Fibroblast of skin of scalp (primary cell): Measurements from ENCODE around the gene PLXNA4.
"Not testable (repeated sequence)": the region's sequence is repeated elsewhere in the genome, so short reads cannot be mapped to it uniquely, and the experiment has no call there.

Experiments used
- DNase-seq: peaks from one replicate; pipeline ENCODE4 v3.0.0-alpha.2; 2013

Gene PLXNA4

DNA sequence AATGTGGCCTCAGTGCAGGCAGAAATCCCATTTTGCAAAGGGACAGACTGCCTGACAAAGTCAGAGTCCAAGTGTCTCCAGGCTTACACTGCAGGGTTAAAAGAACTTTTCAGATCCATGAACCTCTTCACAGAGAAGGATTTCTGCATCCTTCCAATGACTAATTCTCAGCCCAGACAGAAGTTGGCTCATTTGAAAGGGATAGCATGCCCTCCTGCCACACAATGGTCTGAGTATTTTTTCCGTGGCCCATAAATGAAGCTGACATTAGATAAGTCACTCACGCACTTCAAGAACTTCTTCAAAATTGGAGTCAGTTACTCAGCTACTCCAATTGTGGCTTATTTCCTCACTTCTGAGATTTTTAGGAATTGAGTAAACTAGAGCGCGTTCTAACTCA, 170.2 kb downstream of the PLXNA4 start:
- DNase-seq = peak; percentile 21

DNA sequence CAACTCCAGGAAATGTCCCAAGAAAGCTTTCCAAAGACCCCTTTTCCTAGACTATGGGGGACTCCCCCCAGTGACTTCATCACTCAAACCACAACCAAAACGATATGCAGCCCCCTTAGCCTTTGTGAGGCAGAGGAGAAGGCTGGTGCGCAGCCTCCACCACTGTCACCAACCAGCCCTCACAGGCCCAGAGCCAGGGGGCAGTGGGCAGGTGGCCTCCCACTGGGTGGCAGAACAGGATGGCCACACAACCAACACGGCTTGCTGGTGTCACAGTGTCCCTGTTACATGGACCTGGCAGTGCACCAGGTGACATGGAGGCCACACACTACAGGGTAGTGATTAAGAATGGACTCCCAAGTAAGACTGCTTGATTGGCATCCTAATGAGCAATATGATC, 172.0 kb downstream of the PLXNA4 start:
- no peak for DNase-seq

DNA sequence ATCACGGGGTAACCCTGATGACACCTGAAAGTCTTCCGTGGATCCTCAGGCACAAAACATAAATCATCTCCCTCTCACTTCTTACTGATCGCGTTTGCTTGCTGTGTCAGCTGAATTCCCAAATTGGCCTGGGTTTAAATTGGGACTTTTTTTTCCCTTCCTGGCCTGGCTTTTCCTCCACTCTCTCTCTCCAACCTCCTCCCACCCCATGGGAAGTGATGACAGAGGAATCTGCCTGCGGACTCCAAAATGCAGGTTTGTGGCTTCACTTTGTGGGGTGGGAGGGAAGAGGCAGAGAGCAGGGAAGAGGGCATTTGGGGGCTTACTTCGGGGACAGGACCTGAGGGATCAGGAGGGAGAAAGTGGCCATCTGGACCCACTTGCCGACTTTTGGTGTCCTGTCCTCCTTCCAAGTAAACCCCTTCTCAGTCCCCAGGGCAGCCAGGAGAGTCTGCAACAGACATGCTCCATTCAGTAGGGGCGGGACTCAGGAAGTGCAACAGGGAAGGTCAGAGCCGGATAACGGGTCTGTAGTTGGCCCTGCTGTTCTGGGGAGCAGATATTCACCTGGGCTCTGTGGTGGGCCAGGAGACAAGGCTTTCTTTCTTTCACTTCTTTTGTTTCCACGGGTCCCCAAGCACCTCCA, 172.7 kb downstream of the PLXNA4 start:
- no peak for DNase-seq

DNA sequence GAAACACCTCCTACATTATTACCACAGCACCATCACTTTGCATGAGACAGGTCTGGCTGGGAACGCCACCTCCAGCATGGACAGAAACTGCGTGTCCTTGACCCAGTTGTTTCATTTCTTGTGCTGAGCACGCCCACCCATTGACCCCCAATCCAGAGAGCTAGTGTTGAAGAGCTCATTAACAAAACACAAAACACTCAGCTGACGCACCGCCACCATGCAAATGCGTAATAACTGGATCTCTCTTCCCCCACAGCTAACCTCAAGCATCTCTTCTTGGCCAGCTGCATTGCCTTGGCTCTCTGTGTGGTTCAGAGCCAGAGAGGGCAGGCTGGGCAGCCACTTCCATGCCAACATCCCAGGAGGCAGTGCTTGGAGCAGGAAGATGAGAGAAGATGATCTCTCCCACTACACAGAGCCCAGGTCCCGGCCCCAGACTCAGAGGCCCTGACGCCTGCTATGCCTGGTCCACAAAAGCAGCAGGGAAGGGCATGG, 173.5 kb downstream of the PLXNA4 start:
- no peak for DNase-seq

DNA sequence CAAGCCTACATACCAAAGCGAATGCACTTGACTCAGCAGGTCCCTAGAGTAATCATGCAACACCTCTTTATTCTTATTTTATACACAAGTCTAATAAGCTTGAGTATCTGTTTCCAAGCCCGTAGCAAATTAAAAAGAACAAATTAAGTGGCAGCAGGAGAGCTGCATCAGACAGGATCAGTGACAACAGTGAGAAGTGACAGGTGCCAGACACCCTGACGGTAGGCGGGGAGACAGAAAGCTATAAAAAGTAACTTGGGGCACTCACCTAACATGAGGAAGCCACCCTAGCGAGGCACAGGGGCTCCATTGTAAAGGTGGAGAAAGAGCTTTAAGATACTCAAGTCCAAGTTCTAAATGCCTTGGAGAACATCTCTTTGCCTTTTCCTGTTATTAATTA, 174.2 kb downstream of the PLXNA4 start:
- DNase-seq = no peak

DNA sequence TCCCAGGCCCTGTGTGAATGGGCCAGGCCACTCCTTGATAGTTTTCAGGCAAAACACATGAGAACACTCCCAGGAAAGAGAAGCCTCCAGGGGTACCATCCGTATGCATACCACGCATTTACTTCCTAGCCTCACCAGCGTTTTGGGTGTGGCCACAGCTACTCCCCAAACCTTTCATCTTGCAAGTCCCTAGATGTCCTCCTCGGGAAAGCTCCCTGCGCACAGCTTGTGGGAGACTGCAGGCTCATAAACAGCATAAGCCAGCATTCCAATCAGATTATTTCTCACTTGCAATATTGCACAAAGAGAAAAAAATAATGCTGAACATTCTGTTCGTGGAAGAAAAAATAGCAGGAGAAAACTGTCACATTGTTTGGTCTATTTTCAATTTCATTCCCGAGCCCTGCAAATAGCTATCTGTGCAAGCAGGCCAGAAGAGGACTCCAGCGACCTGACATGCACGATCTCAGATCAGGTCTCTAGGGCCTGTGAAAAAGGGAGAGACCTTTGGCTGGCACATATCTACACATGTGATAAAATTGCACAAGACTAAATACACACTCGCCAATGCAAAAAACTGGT, 175.6 kb downstream of the PLXNA4 start:
- no peak for DNase-seq

DNA sequence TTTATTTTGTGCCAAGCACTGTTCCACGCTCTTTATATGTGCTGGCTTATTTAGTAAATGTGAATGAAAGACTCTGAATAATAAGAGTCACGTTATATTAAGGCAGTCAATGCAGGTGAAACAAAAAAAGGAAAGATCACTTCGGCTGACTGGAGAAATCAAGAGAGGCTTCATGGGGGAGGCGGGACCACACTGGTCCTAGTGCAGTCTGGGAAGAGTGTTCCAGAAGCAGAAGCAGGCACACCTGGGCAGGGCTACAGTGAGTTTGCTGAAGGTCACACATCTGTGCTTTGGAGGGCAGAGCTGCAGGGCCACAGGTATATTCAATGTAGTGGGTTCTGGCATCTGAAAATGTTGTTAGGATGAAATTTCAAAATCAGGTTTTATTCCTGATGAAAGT, 176.9 kb downstream of the PLXNA4 start:
- no peak for DNase-seq

DNA sequence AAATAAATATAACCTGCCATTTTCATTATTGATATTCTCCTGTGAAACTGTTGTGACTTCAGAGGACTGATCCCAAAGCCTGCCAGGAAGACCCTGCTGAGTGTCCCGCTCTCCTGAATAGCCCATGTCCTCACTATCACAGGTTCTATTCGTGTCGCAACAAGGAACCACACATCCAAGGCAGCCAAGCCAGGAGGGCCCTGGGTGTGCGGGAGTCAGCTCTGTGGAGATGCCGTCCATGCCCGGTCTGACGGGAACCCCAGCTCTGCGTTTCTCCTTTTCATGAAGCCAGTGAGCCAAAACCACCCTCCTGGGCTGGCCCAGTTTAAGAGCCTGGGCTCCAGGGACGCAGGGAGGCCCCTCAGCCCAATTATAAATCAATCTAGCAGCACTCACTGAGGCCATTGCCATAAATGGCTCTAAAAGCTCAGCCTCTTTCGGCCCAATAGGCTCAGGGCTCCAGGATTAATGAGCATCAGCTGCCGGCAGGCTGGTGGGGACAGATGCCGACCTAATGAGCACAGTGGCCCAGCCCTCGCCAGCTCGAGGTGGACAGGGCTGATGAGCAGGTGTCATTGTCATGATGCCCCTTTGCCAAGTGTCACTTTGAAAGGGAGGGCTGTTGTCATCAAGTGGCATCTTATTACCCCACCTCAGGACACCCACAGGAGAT, 177.9 kb downstream of the PLXNA4 start:
- DNase-seq = no peak

DNA sequence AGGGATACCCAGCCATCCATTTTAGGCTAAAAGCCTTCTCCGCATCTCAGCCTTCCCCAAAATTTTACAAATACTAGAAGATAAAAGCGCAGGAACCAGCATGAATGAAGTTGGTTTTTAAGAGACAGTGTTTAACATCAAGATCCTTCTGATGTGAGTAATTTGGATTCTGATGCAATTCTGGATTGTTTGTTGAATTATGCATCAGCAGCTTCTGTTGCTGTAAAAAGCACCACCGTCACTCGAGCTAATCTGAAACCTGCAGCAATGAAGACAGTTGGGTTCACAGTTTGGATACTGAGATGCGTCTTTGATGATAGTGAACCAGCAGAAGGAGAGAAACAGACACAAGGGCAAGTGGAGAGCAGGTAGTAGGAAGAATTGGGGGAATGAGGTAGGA, 179.2 kb downstream of the PLXNA4 start:
- DNase-seq = no peak

DNA sequence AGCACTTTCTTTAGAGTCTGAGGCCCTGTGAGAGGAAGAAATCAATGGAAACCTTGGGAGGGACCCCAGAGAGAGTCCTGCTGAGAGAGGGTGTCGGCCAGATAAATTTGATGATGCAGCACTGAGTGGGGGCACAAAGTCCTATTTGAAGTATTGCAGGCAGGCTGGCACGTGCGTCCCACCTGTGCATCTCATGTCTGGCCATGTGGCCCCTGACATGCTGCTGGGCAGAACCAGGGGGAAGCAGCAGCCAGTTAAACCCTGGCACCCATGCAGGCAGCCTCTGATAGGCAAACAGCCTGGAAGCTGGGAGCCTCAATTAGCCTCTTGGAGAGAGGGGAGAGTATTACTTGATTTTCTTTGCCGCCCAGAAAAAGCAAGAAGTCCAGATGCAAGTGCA, 180.9 kb downstream of the PLXNA4 start:
- DNase-seq = no peak

DNA sequence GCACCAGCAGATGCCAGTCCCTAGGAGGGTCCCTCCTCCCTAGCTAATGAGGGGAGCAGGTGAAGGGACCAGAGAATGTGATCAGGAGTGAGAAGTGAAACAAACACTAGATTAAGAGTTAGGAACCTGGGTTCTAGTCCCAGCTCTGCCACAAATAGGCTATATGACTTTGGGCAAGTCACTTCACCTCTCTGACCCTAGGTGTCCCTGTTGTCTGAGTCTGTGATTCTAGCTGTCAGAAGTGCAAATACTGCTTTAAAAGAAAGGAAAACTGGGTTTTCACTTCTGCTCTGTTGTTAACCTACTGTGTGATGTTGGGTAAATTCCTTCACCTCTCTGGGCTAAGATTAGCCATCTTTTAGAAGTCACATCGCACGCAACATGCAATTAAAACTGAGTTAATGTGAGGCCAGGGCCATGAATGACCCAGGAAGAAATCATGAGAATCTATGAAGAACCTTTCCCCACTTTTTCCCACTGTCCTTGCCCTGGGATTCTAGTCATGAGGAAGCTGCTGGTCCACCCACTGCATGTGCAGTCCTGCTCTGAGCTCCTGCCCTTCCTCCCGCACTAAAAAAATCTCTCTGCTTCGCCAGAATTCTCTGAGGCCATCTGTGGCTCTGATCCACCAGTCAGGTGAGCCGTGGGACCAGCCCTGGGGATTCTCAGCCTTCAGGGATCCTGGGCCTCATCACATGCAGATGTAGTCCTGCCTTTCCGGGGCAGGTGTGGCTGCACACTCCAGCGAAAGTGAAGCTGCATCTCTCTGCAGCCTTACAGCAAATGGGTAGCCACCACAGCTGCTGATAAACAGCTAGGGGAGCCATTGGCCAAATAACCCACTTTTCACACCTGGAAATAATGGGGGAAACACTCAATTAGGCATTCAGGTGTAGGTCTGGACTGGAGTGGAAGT, 181.7 kb downstream of the PLXNA4 start:
- DNase-seq = no peak

DNA sequence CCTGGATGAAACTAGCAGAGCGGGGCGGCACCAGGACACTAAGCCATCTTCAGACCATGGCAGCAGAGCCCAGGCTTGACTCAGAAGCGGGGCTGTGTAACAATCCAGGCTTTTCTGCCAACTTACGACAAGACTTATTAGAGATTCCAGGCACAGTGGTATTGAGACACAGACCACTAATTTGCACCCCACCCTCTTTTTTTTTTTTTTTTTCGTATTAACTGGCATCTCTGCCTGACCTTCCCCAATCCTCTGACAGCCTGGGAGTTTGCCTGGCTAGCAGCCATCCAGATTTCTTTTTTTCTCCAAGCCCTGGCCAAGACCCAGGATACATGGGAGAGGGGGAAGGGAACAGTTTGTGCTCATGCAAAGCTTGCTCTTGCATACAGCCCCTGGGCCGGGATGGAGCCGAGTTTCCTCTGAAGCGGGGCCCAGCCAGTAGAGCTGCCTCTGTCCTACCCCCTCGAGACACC, 182.4 kb downstream of the PLXNA4 start:
- DNase-seq = peak; percentile 38

DNA sequence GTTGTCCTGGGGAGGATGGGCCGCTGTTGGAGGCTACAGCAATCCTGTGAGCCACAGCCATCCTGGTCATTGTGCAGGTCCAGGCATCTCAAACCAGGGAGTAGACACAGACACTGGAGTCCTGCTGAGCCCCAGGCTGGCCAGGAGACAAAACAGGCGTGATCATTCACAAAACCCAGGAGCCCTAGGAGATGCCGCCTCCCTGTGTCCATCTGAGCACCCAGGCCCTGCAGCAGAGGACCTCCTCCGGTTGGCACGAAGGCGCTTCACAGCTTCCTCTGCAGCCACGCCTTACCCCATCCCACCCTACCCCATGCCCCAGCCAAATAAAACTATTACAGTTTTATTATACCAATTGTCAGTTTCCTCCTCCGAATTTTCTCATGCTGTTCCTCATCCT, 183.6 kb downstream of the PLXNA4 start:
- no peak for DNase-seq

DNA sequence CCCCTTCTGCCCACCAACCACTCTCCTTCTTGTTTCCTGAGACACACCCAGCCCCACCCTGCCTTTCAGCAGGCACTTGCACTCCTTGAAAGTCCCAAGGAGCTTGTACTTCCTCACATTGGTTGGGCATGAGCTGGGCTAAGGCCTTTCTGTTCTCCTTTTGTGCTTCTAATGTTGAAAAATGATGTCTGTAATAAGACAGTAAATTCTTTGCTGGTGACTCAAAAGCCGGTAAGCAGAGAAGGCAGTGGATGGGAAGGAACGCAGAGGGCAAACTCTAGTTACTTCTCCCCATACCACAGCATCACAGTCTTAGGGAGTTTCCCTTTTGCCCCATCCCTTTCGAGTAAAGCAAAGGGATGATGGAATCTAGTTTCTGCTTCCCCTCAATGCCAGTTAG, 185.6 kb downstream of the PLXNA4 start:
- peak; percentile 65 for DNase-seq

DNA sequence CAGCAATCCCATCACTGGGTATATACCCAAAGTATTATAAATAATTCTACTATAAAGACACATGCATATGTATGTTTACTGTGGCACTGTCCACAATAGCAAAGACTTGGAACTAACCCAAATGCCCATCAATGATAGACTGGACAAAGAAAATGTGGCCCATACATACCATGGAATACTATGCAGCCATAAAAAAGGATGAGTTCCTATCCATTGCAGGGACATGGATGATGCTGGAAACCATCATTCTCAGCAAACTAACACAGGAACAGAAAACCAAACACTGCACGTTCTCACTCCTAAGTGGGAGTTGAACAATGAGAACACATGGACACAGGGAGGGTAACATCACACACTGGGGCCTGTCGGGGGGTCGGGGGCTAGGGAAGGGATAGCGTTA, 186.2 kb downstream of the PLXNA4 start:
- not testable (repeated sequence) for DNase-seq

DNA sequence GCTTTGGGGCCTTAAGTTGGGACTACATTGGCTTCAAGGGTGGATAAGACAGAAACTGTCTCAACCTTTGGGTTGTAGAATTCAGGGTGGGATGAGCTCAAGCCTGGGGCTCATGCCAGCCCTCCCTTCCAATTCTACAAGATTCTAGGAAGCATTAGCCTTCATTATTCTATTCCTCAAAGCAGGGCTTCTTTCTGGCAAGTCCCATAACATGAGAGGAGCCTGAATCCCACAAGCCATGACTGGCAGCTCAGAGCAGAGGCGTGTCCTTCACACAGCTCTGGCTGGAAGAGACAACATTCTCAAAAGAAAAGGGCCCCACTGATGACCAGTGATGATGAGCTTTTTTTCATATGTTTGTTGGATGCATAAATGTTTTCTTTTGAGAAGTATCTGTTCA, 187.6 kb downstream of the PLXNA4 start:
- DNase-seq = no peak

DNA sequence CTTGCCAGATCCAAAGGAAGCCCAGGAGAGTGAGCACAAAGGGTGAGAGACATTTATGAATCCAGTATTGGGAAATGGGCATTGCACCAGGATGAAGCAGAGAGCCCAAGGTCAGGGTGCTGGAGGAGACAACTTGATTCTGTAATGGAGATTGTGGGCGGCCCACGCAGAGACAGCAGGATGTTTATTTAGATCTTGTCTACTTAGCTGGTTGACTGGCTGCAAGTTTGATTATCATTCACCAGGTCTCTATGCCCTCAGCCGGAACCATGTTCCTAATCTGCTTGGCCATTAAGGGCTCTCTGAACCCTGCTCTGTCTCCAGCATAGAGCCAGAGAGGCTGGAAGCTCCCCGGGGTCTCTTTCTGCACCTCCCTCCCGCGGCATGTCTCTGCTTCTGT, 188.7 kb downstream of the PLXNA4 start:
- DNase-seq = no peak

DNA sequence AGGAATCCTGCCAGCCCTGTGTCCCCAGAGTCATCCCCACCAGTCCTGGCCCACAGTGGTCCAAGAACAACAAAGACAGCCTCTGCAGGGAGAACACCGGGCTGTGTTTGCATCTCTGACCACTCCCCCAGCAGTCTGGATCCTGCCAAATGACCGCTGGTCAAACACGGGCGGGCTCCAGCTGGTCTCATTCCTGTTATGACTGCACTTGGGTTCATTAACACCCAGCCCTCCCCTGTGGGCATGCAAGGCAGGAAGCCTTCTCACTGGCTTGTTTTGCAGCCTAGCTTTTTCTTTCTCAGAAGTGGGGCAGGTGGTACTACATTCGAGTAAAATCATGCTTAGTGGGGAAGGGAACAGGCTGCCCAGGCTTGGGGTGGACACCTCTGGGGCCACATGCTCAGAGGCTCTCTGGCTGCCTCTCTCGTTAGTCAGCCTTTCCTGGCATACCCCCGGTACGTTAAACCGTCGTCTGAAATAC, 190.0 kb downstream of the PLXNA4 start:
- DNase-seq = no peak

DNA sequence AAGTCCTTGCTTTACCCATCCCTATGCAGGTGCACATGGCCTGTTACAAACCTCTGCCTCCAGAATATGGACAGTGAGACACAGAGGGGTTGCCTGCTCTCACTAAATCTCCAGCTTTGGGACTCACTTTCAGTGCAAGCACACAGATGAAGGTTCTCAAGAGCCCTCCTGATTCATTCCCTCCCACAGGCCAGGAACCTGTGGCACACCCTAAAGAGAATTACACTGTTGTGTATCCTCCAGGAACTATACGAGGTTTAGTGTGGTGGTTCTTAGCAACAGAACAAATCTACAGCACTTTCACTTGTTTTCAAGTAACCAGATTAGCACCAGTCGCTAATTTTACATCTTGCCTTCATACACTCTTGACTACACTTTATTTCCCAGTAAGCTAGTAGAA, 192.3 kb downstream of the PLXNA4 start:
- DNase-seq = no peak

DNA sequence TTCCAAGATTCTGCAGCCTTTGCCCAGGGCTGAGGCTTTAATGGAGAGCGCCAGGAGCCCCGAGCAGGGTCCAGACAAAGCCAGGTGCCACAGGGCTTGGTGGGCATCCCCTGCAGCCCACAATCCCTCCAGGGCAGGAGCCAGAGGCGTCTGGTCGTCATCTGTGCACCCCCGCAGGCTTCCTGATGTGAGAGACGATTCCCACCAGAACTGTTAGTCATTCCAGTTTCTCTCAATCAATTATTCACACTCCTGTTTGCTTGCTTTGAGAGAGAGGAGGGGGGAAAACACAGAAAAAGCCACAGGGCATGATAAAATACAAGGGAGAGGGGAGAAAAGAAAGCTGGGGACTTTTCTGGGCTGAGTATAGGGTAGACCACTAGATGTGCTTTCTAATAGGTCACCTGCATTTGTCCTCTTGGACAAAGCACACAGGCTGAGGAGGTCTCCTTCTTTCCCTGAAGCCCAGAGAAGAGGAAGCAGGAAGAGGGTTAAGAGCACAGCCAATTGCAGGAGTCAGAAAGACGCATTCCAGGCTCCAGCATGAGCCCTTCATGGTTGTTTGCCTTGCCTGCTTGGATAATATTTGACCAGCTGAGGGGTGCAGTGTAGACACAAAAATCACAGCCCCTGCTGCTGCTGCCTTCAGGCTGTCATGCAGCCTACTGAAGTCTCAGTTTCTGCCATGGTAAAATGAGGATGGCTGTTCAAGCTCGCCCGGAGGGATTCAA, 194.4 kb downstream of the PLXNA4 start:
- DNase-seq = no peak

DNA sequence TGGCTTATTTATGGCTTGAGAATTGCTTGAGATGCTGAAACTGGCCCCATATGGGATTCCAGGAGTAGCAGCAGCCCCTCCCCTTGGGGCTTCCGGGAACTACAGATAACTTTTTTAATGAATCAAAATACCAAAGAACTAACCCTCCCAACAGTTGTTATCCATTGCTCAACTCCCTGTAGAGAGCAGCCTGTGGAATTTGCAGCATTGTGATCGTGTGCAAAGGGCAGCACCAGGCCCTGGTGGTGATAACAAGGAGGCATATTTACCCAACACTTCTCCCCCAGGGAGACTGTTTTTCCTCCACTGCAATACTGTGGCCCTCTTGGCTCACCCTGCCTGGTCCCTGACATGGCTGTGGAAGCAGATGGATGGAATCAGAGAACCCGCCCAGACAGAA, 196.2 kb downstream of the PLXNA4 start:
- peak; percentile 61 for DNase-seq

DNA sequence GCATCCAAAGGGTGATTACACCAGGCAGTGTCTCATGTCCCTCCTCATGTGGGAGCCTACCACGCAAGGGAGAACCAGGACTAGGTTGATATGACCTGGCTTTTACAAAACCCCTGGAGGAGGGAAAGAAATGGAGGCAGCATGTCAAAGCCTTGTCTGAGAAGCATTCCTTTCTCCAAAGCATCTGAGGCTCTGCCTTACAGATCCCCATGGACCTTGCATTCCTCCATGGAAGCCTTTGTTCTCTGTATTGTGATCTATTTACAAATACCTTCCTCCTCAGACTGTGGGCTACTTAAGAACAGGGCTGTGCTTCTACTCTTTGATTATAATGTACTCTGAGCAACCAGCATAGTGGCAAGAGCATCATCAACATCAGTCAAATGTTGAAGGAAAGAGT, 197.0 kb downstream of the PLXNA4 start:
- DNase-seq = no peak
